ENCODE results near the gene DPP6.

DNA sequence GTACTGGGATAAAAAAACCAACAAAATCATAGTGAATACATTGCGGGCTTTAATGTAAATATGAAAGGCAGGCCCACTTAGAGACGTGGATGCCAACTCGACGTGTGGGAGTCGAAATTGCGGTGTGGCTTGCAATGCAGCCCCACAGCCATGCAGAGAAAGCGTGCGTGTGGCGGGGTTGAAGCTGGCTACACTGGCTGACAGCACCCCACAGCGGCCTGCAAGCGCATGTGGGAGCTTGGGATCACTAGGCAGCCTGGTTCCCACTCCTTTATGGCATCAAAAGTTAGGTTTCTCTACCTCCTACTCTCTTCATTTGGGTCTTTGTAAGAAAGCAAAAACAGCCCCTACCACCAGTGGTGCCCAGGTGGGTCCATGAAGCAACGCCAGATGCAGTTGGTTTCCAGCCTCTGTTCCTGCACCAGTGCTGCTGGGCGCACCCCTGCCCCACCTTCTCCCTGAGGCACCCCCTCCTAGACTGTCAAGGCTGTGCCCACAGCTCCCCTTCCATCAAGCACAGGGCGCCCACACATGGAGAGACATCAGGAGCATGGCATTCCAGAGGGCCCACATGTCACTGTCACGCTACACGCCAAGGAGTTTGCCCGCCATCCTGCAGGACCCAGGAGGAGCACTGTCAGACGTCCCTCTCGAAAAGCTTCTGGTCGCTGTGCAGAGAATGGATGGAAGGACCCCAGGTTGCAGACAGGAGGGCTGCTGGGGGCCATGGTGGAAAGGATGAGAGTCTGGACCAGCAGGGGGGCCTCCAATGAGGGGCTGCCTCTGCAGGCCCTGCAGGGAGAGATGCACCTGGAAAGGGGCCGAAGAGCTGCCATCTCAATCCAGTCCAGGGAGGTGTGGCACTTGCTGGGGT, 807.8 kb downstream of the DPP6 start:
- no peak for TF ChIP-seq KDM5A (IDR thresholded peaks at IDR 0.05; ENCODE audit: low read length)
- TF ChIP-seq, protein P1, sequence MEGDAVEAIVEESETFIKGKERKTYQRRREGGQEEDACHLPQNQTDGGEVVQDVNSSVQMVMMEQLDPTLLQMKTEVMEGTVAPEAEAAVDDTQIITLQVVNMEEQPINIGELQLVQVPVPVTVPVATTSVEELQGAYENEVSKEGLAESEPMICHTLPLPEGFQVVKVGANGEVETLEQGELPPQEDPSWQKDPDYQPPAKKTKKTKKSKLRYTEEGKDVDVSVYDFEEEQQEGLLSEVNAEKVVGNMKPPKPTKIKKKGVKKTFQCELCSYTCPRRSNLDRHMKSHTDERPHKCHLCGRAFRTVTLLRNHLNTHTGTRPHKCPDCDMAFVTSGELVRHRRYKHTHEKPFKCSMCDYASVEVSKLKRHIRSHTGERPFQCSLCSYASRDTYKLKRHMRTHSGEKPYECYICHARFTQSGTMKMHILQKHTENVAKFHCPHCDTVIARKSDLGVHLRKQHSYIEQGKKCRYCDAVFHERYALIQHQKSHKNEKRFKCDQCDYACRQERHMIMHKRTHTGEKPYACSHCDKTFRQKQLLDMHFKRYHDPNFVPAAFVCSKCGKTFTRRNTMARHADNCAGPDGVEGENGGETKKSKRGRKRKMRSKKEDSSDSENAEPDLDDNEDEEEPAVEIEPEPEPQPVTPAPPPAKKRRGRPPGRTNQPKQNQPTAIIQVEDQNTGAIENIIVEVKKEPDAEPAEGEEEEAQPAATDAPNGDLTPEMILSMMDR (IDR thresholded peaks at IDR 0.05; ENCODE audit: control extremely low read depth in 1 of 3, insufficient read depth in 1 of 3, low read depth in 1 of 3, low read length in 3 of 3), result no peak
- TF ChIP-seq CBX8 (IDR thresholded peaks at IDR 0.05; ENCODE audit: borderline replicate concordance, low read depth, low read length), result no peak
